H1 (cell line): ENCODE data around the gene ANKRD17. TPM values are rescaled to one million over a fixed set of nuclear protein-coding genes. Genes with fewer than 3 reads are reported as not detected.

Experiments
- CTCF ChIA-PET: fragments of 300-600 bp; sonication (Branson Sonifier 250); formaldehyde crosslinking; loops from one replicate; lab custom pipeline; 2021; ENCODE audit not compliant: partially characterized antibody; lab: Charles Lee
- POLR2A ChIA-PET: fragments of 300-600 bp; sonication (Branson Sonifier 250); formaldehyde crosslinking; loops from one replicate; lab custom pipeline; 2021; ENCODE audit warnings: inconsistent platforms; ENCODE audit not compliant: partially characterized antibody; lab: Charles Lee
- DNase-seq, 2 experiments: peaks; one replicate each; pipeline versions ENCODE4 v3.0.0 to v3.0.0-alpha.2; 2010 to 2022; ENCODE audit warnings: low spot score in 2 of 2, low read depth in 1 of 2, mixed read lengths in 1 of 2
- FAIRE-seq: peaks from 2 replicates; lab custom pipeline; 2011; peaks lifted over from hg19 to GRCh38; lab: Jason Lieb, UNC
- H2AFZ ChIP-seq: 2 replicates; pipeline ENCODE4 v1.8.1; 2012; ENCODE audit warnings: low read length, inconsistent platforms
- H2AK5ac ChIP-seq: 2 replicates; pipeline ENCODE4 v1.6.1; 2013; ENCODE audit warnings: low read depth, low read length
- H2BK120ac ChIP-seq: replicated peaks from 2 replicates; pipeline ENCODE3; 2013; ENCODE audit warnings: low read depth, low read length, inconsistent platforms
- H2BK12ac ChIP-seq: 2 replicates; pipeline ENCODE4 v1.6.1; 2013; ENCODE audit warnings: low read depth, low read length
- H2BK15ac ChIP-seq: 2 replicates; pipeline ENCODE4 v1.6.1; 2013; ENCODE audit warnings: low read length
- H2BK20ac ChIP-seq: 2 replicates; pipeline ENCODE4 v1.6.1; 2013; ENCODE audit warnings: low read length
- H2BK5ac ChIP-seq: 2 replicates; pipeline ENCODE4 v1.6.1; 2013; ENCODE audit warnings: low read depth, low read length
- H3K14ac ChIP-seq: 2 replicates; pipeline ENCODE4 v1.6.1; 2013; ENCODE audit warnings: inconsistent platforms; ENCODE audit not compliant: insufficient read length
- H3K18ac ChIP-seq: 2 replicates; pipeline ENCODE4 v1.6.1; 2013; ENCODE audit warnings: low read length; ENCODE audit errors: extremely low read depth
- H3K23ac ChIP-seq: 2 replicates; pipeline ENCODE4 v1.6.1; 2013; ENCODE audit warnings: inconsistent platforms; ENCODE audit not compliant: insufficient read length
- H3K23me2 ChIP-seq: 2 replicates; pipeline ENCODE4 v1.6.1; 2013; ENCODE audit warnings: low read depth, low read length
- H3K27ac ChIP-seq: 2 replicates; pipeline ENCODE4 v1.6.1; 2011; ENCODE audit warnings: low read depth, low read length, inconsistent platforms
- H3K27me3 ChIP-seq, 4 experiments: replicated peaks in 1 of 4; 1 replicate in 1 of 4; 2 replicates in 3 of 4; pipeline versions ENCODE4 v1.6.1 to v1.8.1; 2011 to 2013; ENCODE audit warnings: low read length in 3 of 4, mild to moderate bottlenecking in 3 of 4, inconsistent platforms in 2 of 4, mixed read lengths in 2 of 4, moderate library complexity in 1 of 4; ENCODE audit not compliant: control insufficient read depth in 3 of 4, insufficient read depth in 3 of 4; ENCODE audit errors: extremely low read depth in 1 of 4
- H3K36me3 ChIP-seq, 4 experiments: 2 replicates each; pipeline versions ENCODE4 v1.6.1 to v1.8.1; 2011 to 2013; ENCODE audit warnings: mild to moderate bottlenecking in 4 of 4, low read length in 3 of 4, moderate library complexity in 2 of 4, control low read depth in 1 of 4, inconsistent platforms in 1 of 4; ENCODE audit not compliant: insufficient read depth in 4 of 4, control insufficient read depth in 2 of 4
- H3K4ac ChIP-seq: replicated peaks from 2 replicates; pipeline ENCODE3; 2013; ENCODE audit warnings: low read length, low read depth, mixed read lengths, inconsistent platforms; ENCODE audit not compliant: insufficient read length
- H3K4me1 ChIP-seq, 4 experiments: replicated peaks in 1 of 4; 1 replicate in 1 of 4; 2 replicates in 3 of 4; pipeline versions ENCODE4 v1.6.1 to v1.8.1; 2011 to 2013; ENCODE audit warnings: low read length in 3 of 4, inconsistent platforms in 2 of 4, mixed read lengths in 1 of 4; ENCODE audit not compliant: insufficient read depth in 4 of 4, control insufficient read depth in 3 of 4
- H3K4me2 ChIP-seq, 2 experiments: 2 replicates each; pipeline versions ENCODE4 v1.6.1 to v1.8.1; 2011 to 2013; ENCODE audit warnings: low read depth in 2 of 2, low read length in 2 of 2, control low read depth in 1 of 2, inconsistent platforms in 1 of 2, mild to moderate bottlenecking in 1 of 2; ENCODE audit not compliant: insufficient read depth in 1 of 2
- H3K4me3 ChIP-seq, 4 experiments: fragments of 200-600, 300-600 bp in 1 of 4; sonication (generic), shearing (Covaris generic), sonication (Bioruptor Twin) in 1 of 4; 2 replicates each; pipeline versions ENCODE4 v1.5.1 to v1.8.1; 2011 to 2016; ENCODE audit warnings: low read length in 4 of 4, low read depth in 3 of 4, control low read depth in 2 of 4, inconsistent platforms in 2 of 4, mild to moderate bottlenecking in 2 of 4, mixed read lengths in 1 of 4, moderate library complexity in 1 of 4; ENCODE audit not compliant: insufficient read depth in 2 of 4; ENCODE audit errors: extremely low read depth in 1 of 4
- H3K56ac ChIP-seq: replicated peaks from 2 replicates; pipeline ENCODE3; 2013; ENCODE audit warnings: low read depth, mild to moderate bottlenecking, mixed read lengths, low read length, inconsistent platforms; ENCODE audit not compliant: insufficient read length
- H3K79me1 ChIP-seq: 2 replicates; pipeline ENCODE4 v1.6.1; 2013; ENCODE audit warnings: low read depth, low read length, control low read depth
- H3K79me2 ChIP-seq, 2 experiments: 2 replicates each; pipeline versions ENCODE4 v1.6.1 to v1.8.1; 2012 to 2013; ENCODE audit warnings: low read length in 2 of 2, mild to moderate bottlenecking in 2 of 2, inconsistent platforms in 1 of 2; ENCODE audit not compliant: insufficient read depth in 2 of 2, control insufficient read depth in 1 of 2
- H3K9ac ChIP-seq, 4 experiments: replicated peaks in 1 of 4; 1 replicate in 1 of 4; 2 replicates in 3 of 4; pipeline versions ENCODE4 v1.6.1 to v1.8.1; 2011 to 2013; ENCODE audit warnings: low read depth in 3 of 4, low read length in 3 of 4, control low read depth in 2 of 4, mild to moderate bottlenecking in 2 of 4, moderate library complexity in 2 of 4, inconsistent platforms in 1 of 4; ENCODE audit errors: extremely low read depth in 1 of 4
- H3K9me3 ChIP-seq, 2 experiments: 2 replicates each; pipeline versions ENCODE4 v1.6.1 to v1.8.1; 2012 to 2013; ENCODE audit warnings: mild to moderate bottlenecking in 2 of 2, moderate library complexity in 2 of 2, control low read depth in 1 of 2, inconsistent platforms in 1 of 2, low read depth in 1 of 2, low read length in 1 of 2, mixed read lengths in 1 of 2; ENCODE audit not compliant: insufficient read depth in 2 of 2
- H4K20me1 ChIP-seq, 2 experiments: replicated peaks in 1 of 2; 2 replicates each; pipeline versions ENCODE3 to v1.8.1; 2011 to 2013; ENCODE audit warnings: inconsistent platforms in 2 of 2, low read length in 2 of 2, mild to moderate bottlenecking in 1 of 2; ENCODE audit not compliant: insufficient read depth in 2 of 2, control insufficient read depth in 1 of 2
- H4K5ac ChIP-seq: 2 replicates; pipeline ENCODE4 v1.6.1; 2013; ENCODE audit warnings: low read length, low read depth, mixed read lengths, inconsistent platforms; ENCODE audit not compliant: insufficient read length
- H4K8ac ChIP-seq: 2 replicates; pipeline ENCODE4 v1.8.0; 2013; ENCODE audit warnings: mild to moderate bottlenecking, moderate library complexity, low read length, inconsistent platforms; ENCODE audit not compliant: insufficient read depth; ENCODE audit errors: extremely low read depth
- H4K91ac ChIP-seq: replicated peaks from 2 replicates; pipeline ENCODE3; 2013; ENCODE audit warnings: low read length, mixed read lengths, inconsistent platforms; ENCODE audit not compliant: insufficient read length
- KDM5A ChIP-seq: fragments of 200-600 bp; IDR thresholded peaks from 2 replicates; pipeline ENCODE4 v1.7.1; 2012; ENCODE audit warnings: mild to moderate bottlenecking, low read length, inconsistent platforms, mixed read lengths
- WGBS, 2 experiments: shearing (Covaris generic) in 1 of 2; methylation state at CpG; one replicate each; pipeline versions ENCODE4 v1.1.6 to v1.1.7; 2013 to 2015; ENCODE audit warnings: low lambda C conversion rate in 2 of 2, mixed read lengths in 2 of 2, inconsistent platforms in 1 of 2, low coverage in 1 of 2, missing lambda C conversion rate in 1 of 2; ENCODE audit not compliant: insufficient replicate concordance in 2 of 2, insufficient coverage in 1 of 2, insufficient read length in 1 of 2; ENCODE audit errors: extremely low coverage in 1 of 2, missing lambda C conversion rate in 1 of 2; 5-methylcytosine and 5-hydroxymethylcytosine counted together
- polyA plus RNA-seq, 7 experiments: library from polyadenylated mRNA; depleted of rRNA in 3 of 7; stranded (reverse) in 5 of 7; unstranded in 2 of 7; fragments of >200 nt in 5 of 7; fragments of 200-250 nt in 2 of 7; gene quantifications; 1 replicate in 5 of 7; 2 replicates in 1 of 7; 4 replicates in 1 of 7; pipeline versions ENCODE4 v1.2.1 to v1.2.3, GENCODE V29; 2011 to 2013; ENCODE audit warnings: missing spikeins in 2 of 7, mixed read lengths in 2 of 7
- total RNA-seq: library from RNA; stranded (reverse); fragmentation: NEBNext Ultra II Directional; extraction: Animal tissue kit (Norgen Biotek cat#: 25700); gene quantifications from 2 replicates; pipeline ENCODE4 v1.2.1, GENCODE V29; 2021

Gene ANKRD17
- total and polyA plus RNA-seq, 2 of the 8 experiments (the other 6 are each of a cell fraction or from before 2014, with no cell fraction given), result 42.4 to 93.7 TPM

GRCh38 chr4:73075832-73076231 is 182.8 kb downstream of the ANKRD17 start:
- Histone ChIP-seq H3K14ac (no peak overlapping the region), H2BK120ac (no peak overlapping the region), H4K91ac (no peak overlapping the region), H2AFZ (no peak overlapping the region), H2BK20ac (no peak overlapping the region), H3K4me3 (no peak overlapping the region), H3K79me2 (no peaks in the 10 kb centered on the region), H4K20me1 (peaks cover 0 to 2% of the 10 kb centered on the region in 2 experiments), H3K4me2 (no peak overlapping the region), H2BK12ac (no peak overlapping the region), H3K9ac (no peak overlapping the region), H3K56ac (no peak overlapping the region), H3K23ac (no peak overlapping the region), H3K79me1 (no peaks in the 10 kb centered on the region), H4K5ac (no peak overlapping the region), H3K27ac (no peak overlapping the region), H2BK5ac (no peak overlapping the region), H3K9me3 (no peaks in the 10 kb centered on the region), H3K36me3 (peaks cover 6 to 45% (median 19%) of the 10 kb centered on the region in 4 experiments), H3K23me2 (no peaks in the 10 kb centered on the region), H3K18ac (no peak overlapping the region), H3K4me1 (no peaks in the 10 kb centered on the region), H3K27me3 (no peaks in the 10 kb centered on the region), H2BK15ac (no peak overlapping the region), H4K8ac (no peak overlapping the region), H3K4ac (no peak overlapping the region), H2AK5ac (no peak overlapping the region)
- 90% methylated on average over 3 of the region's 3 CpGs; no CpG with 5 or more reads in 1 of the 2 experiments for WGBS, 2 experiments
- POLR2A ChIA-PET, result no interaction called here
- FAIRE-seq (no peak), DNase-seq (no peak)
- CTCF ChIA-PET, result no interaction called here
- TF ChIP-seq KDM5A, result no peak
